HepG2 (cell line): ENCODE measurements around the gene TPR.

Source experiments
- JUNB ChIP-seq: sonication (generic); formaldehyde crosslinking; IDR thresholded peaks from 2 replicates; pipeline ENCODE4 v1.8.0; 2022; ENCODE audit warnings: missing genetic modification reagents, mild to moderate bottlenecking, borderline replicate concordance
- TF ChIP-seq, protein P1 (sequence below): sonication (generic); formaldehyde crosslinking; IDR thresholded peaks from 2 replicates; pipeline ENCODE4 v1.5.0; 2020; ENCODE audit warnings: mild to moderate bottlenecking, missing genetic modification reagents, moderate library complexity

- TF ChIP-seq, protein P1, sequence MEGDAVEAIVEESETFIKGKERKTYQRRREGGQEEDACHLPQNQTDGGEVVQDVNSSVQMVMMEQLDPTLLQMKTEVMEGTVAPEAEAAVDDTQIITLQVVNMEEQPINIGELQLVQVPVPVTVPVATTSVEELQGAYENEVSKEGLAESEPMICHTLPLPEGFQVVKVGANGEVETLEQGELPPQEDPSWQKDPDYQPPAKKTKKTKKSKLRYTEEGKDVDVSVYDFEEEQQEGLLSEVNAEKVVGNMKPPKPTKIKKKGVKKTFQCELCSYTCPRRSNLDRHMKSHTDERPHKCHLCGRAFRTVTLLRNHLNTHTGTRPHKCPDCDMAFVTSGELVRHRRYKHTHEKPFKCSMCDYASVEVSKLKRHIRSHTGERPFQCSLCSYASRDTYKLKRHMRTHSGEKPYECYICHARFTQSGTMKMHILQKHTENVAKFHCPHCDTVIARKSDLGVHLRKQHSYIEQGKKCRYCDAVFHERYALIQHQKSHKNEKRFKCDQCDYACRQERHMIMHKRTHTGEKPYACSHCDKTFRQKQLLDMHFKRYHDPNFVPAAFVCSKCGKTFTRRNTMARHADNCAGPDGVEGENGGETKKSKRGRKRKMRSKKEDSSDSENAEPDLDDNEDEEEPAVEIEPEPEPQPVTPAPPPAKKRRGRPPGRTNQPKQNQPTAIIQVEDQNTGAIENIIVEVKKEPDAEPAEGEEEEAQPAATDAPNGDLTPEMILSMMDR (CRISPR knock-in tag): no peak
- no peak for TF ChIP-seq JUNB (CRISPR knock-in tag)
Measured at GRCh38 chr1:186310307-186310706, 64.7 kb downstream of the TPR start.
